ENCODE results near the gene PDZD4.

Gene PDZD4

GRCh38 chrX:153829799-153830639 lies at the start of gene PDZD4:
TSS of gene PDZD4 (minus strand) at chrX:153830544. CDS start at chrX:153830298, 246 bp downstream.
- no peak for DNase-seq (ENCODE audit: low read depth)

- no peak for DNase-seq (ENCODE audit: low read depth)
Measured at GRCh38 chrX:153879741-153880439, 49.5 kb upstream of the PDZD4 start.

- DNase-seq (ENCODE audit: low read depth) = no peak
Measured at GRCh38 chrX:153878969-153879653, 48.8 kb upstream of the PDZD4 start.

- DNase-seq (ENCODE audit: low read depth) = no peak
Measured at GRCh38 chrX:153878345-153878744, 48.0 kb upstream of the PDZD4 start.

GRCh38 chrX:153877571-153878261 lies 47.4 kb upstream of the PDZD4 start:
- DNase-seq (ENCODE audit: low read depth) = no peak

- no peak for DNase-seq (ENCODE audit: low read depth)
Measured at GRCh38 chrX:153876112-153876491, 45.8 kb upstream of the PDZD4 start.

- peak; percentile 43 for DNase-seq (ENCODE audit: low read depth)
Measured at GRCh38 chrX:153875391-153876111, 45.2 kb upstream of the PDZD4 start.

- DNase-seq (ENCODE audit: low read depth) = no peak
Measured at GRCh38 chrX:153874366-153875125, 44.2 kb upstream of the PDZD4 start.

- no peak for DNase-seq (ENCODE audit: low read depth)
Measured at GRCh38 chrX:153874085-153874365, 43.7 kb upstream of the PDZD4 start.

GRCh38 chrX:153873282-153874084 lies 43.1 kb upstream of the PDZD4 start:
- DNase-seq (ENCODE audit: low read depth) = no peak

GRCh38 chrX:153871946-153872878 lies 41.9 kb upstream of the PDZD4 start:
- no peak for DNase-seq (ENCODE audit: low read depth)

- DNase-seq (ENCODE audit: low read depth) = no peak
Measured at GRCh38 chrX:153871451-153871850, 41.1 kb upstream of the PDZD4 start.

GRCh38 chrX:153870791-153871360 lies 40.5 kb upstream of the PDZD4 start:
- DNase-seq (ENCODE audit: low read depth) = no peak

GRCh38 chrX:153870288-153870690 lies 39.9 kb upstream of the PDZD4 start:
- no peak for DNase-seq (ENCODE audit: low read depth)

GRCh38 chrX:153869473-153870287 lies 39.3 kb upstream of the PDZD4 start:
- DNase-seq (ENCODE audit: low read depth) = no peak

GRCh38 chrX:153868576-153869472 lies 38.5 kb upstream of the PDZD4 start:
- no peak for DNase-seq (ENCODE audit: low read depth)

- no peak for DNase-seq (ENCODE audit: low read depth)
Measured at GRCh38 chrX:153867671-153868070, 37.3 kb upstream of the PDZD4 start.

All from stimulated activated CD8-positive, alpha-beta memory T cell treated with anti-CD3 and anti-CD28 coated beads, Interleukin-15, amount 100 ng/mL, for 1 hour (primary cell).